GM23338 (cell line): ENCODE data around the gene STAT6.

Experiments used
- EZH2 ChIP-seq: fragments of 200-600 bp; sonication (generic); IDR thresholded peaks from one replicate; pipeline ENCODE4 v1.8.0; 2017; ENCODE audit warnings: antibody characterized with exemption, mild to moderate bottlenecking, low read depth; ENCODE audit not compliant: unreplicated experiment
- POLR2AphosphoS5 ChIP-seq: IDR thresholded peaks from 2 replicates; pipeline ENCODE4 v1.6.1; 2016; ENCODE audit warnings: antibody characterized with exemption, low read depth
- REST ChIP-seq: IDR thresholded peaks from one replicate; pipeline ENCODE4 v1.6.1; 2018; ENCODE audit warnings: antibody characterized with exemption; ENCODE audit not compliant: unreplicated experiment
- TF ChIP-seq, protein P1 (sequence below), 2 experiments: fragments of 200-600 bp in 1 of 2; sonication (generic) in 1 of 2; conservative IDR thresholded peaks; 2 replicates each; pipeline versions ENCODE4 v1.5.1 to v1.6.1; 2016 to 2017; ENCODE audit warnings: antibody characterized with exemption in 2 of 2, low read depth in 2 of 2, mild to moderate bottlenecking in 2 of 2, moderate library complexity in 1 of 2
- TF ChIP-seq, protein P2 (sequence below): fragments of 250-450 bp; sonication (Bioruptor Pico); IDR thresholded peaks from 2 replicates; pipeline ENCODE4 v1.5.0; 2020; ENCODE audit warnings: mild to moderate bottlenecking, moderate library complexity

GRCh38 chr12:57145460-57146059 lies 34.4 kb upstream of the STAT6 start:
- no peak for TF ChIP-seq POLR2AphosphoS5
- TF ChIP-seq, protein P1, sequence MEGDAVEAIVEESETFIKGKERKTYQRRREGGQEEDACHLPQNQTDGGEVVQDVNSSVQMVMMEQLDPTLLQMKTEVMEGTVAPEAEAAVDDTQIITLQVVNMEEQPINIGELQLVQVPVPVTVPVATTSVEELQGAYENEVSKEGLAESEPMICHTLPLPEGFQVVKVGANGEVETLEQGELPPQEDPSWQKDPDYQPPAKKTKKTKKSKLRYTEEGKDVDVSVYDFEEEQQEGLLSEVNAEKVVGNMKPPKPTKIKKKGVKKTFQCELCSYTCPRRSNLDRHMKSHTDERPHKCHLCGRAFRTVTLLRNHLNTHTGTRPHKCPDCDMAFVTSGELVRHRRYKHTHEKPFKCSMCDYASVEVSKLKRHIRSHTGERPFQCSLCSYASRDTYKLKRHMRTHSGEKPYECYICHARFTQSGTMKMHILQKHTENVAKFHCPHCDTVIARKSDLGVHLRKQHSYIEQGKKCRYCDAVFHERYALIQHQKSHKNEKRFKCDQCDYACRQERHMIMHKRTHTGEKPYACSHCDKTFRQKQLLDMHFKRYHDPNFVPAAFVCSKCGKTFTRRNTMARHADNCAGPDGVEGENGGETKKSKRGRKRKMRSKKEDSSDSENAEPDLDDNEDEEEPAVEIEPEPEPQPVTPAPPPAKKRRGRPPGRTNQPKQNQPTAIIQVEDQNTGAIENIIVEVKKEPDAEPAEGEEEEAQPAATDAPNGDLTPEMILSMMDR (conservative IDR thresholded peaks at IDR 0.05; ENCODE audit: low read depth in 2 of 2): no peak
- no peak for TF ChIP-seq EZH2
- no peak for TF ChIP-seq REST
- TF ChIP-seq, protein P2, sequence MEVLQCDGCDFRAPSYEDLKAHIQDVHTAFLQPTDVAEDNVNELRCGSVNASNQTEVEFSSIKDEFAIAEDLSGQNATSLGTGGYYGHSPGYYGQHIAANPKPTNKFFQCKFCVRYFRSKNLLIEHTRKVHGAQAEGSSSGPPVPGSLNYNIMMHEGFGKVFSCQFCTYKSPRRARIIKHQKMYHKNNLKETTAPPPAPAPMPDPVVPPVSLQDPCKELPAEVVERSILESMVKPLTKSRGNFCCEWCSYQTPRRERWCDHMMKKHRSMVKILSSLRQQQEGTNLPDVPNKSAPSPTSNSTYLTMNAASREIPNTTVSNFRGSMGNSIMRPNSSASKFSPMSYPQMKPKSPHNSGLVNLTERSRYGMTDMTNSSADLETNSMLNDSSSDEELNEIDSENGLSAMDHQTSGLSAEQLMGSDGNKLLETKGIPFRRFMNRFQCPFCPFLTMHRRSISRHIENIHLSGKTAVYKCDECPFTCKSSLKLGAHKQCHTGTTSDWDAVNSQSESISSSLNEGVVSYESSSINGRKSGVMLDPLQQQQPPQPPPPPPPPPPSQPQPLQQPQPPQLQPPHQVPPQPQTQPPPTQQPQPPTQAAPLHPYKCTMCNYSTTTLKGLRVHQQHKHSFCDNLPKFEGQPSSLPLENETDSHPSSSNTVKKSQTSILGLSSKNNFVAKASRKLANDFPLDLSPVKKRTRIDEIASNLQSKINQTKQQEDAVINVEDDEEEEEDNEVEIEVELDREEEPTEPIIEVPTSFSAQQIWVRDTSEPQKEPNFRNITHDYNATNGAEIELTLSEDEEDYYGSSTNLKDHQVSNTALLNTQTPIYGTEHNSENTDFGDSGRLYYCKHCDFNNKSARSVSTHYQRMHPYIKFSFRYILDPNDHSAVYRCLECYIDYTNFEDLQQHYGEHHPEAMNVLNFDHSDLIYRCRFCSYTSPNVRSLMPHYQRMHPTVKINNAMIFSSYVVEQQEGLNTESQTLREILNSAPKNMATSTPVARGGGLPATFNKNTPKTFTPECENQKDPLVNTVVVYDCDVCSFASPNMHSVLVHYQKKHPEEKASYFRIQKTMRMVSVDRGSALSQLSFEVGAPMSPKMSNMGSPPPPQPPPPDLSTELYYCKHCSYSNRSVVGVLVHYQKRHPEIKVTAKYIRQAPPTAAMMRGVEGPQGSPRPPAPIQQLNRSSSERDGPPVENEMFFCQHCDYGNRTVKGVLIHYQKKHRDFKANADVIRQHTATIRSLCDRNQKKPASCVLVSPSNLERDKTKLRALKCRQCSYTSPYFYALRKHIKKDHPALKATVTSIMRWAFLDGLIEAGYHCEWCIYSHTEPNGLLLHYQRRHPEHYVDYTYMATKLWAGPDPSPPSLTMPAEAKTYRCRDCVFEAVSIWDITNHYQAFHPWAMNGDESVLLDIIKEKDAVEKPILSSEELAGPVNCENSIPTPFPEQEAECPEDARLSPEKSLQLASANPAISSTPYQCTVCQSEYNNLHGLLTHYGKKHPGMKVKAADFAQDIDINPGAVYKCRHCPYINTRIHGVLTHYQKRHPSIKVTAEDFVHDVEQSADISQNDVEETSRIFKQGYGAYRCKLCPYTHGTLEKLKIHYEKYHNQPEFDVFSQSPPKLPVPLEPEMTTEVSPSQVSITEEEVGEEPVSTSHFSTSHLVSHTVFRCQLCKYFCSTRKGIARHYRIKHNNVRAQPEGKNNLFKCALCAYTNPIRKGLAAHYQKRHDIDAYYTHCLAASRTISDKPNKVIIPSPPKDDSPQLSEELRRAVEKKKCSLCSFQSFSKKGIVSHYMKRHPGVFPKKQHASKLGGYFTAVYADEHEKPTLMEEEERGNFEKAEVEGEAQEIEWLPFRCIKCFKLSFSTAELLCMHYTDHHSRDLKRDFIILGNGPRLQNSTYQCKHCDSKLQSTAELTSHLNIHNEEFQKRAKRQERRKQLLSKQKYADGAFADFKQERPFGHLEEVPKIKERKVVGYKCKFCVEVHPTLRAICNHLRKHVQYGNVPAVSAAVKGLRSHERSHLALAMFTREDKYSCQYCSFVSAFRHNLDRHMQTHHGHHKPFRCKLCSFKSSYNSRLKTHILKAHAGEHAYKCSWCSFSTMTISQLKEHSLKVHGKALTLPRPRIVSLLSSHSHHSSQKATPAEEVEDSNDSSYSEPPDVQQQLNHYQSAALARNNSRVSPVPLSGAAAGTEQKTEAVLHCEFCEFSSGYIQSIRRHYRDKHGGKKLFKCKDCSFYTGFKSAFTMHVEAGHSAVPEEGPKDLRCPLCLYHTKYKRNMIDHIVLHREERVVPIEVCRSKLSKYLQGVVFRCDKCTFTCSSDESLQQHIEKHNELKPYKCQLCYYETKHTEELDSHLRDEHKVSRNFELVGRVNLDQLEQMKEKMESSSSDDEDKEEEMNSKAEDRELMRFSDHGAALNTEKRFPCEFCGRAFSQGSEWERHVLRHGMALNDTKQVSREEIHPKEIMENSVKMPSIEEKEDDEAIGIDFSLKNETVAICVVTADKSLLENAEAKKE (CRISPR knock-in tag): no peak
